K562 (cell line): ENCODE results near the gene ARMC12. TPM values are rescaled to one million over a fixed set of nuclear protein-coding genes. Genes with fewer than 3 reads are reported as not detected.

Experiments
- ATAC-seq: fragments of 200-7000 bp; cut with Tn5 transposase; 3 replicates; pipeline ENCODE4 v1.9.1; 2020; ENCODE audit warnings: moderate library complexity
- BruUV-seq: library from RNA; stranded (reverse); fragments of 400-500 nt; replicated peaks from 2 replicates; lab custom pipeline; 2021; lab: Mats Ljungman, UMichigan
- CTCF ChIA-PET: fragments of 300-600 bp; formaldehyde crosslinking; extraction: SDS; loops from one replicate; lab custom pipeline; 2021; ENCODE audit warnings: low intra/inter-chr PET ratio; lab: Yijun Ruan, JAX
- POLR2A ChIA-PET: fragments of 300-600, 350-650 bp; sonication (Branson Sonifier 250); formaldehyde crosslinking; extraction: SDS; loops from one replicate; lab custom pipeline; 2021; ENCODE audit warnings: antibody characterized with exemption, inconsistent platforms; lab: Yijun Ruan, JAX
- DNase-seq, 4 experiments: peaks; one replicate each; pipeline versions ENCODE4 v3.0.0 to v3.0.0-alpha.2; 2011 to 2018; ENCODE audit warnings: low spot score in 3 of 4, mixed read lengths in 3 of 4; ENCODE audit errors: extremely low read depth in 1 of 4
- FAIRE-seq: peaks from 2 replicates; lab custom pipeline; 2011; peaks lifted over from hg19 to GRCh38; lab: Jason Lieb, UNC
- H2AFZ ChIP-seq: 2 replicates; pipeline ENCODE4 v1.6.0; 2011; ENCODE audit warnings: low read depth, low read length, control low read depth, inconsistent platforms
- H3K27ac ChIP-seq: fragments of 200-600 bp; 3 replicates; pipeline ENCODE4 v1.8.0; 2011; ENCODE audit warnings: low read depth, mild to moderate bottlenecking, control low read depth, inconsistent platforms, low read length, moderate library complexity, mixed read lengths; ENCODE audit errors: extremely low read depth
- H3K27me3 ChIP-seq, 2 experiments: fragments of 300-600 bp in 1 of 2; 2 replicates in 1 of 2; 3 replicates in 1 of 2; pipeline versions ENCODE4 v1.6.0 to v1.8.0; 2011; ENCODE audit warnings: inconsistent platforms in 2 of 2, low read length in 2 of 2, mild to moderate bottlenecking in 1 of 2, mixed read lengths in 1 of 2, moderate library complexity in 1 of 2; ENCODE audit not compliant: control insufficient read depth in 2 of 2, insufficient read depth in 2 of 2
- H3K36me3 ChIP-seq: fragments of 300-600 bp; 3 replicates; pipeline ENCODE4 v1.8.0; 2011; ENCODE audit warnings: mild to moderate bottlenecking, low read length, inconsistent platforms; ENCODE audit not compliant: control insufficient read depth, insufficient read depth
- H3K4me1 ChIP-seq, 2 experiments: fragments of 200-600 bp in 1 of 2; replicated peaks in 1 of 2; 2 replicates in 1 of 2; 3 replicates in 1 of 2; pipeline versions ENCODE4 v1.5.1 to v1.8.0; 2011; ENCODE audit warnings: inconsistent platforms in 2 of 2, low read length in 2 of 2, mild to moderate bottlenecking in 1 of 2, mixed read lengths in 1 of 2, moderate library complexity in 1 of 2; ENCODE audit not compliant: control insufficient read depth in 2 of 2, insufficient read depth in 2 of 2
- H3K4me2 ChIP-seq: 2 replicates; pipeline ENCODE4 v1.6.1; 2011; ENCODE audit warnings: low read length, control low read depth, inconsistent platforms, mixed read lengths; ENCODE audit not compliant: insufficient read depth
- H3K4me3 ChIP-seq: fragments of 200-600 bp; sonication (generic), shearing (Covaris generic); 2 replicates; pipeline ENCODE4 v1.5.1; 2016; ENCODE audit warnings: control low read depth, inconsistent platforms
- H3K79me2 ChIP-seq: fragments of 200-600 bp; 3 replicates; pipeline ENCODE4 v1.8.0; 2011; ENCODE audit warnings: low read length, inconsistent platforms; ENCODE audit not compliant: control insufficient read depth, insufficient read depth
- H3K9ac ChIP-seq, 2 experiments: 2 replicates each; pipeline versions ENCODE4 v1.6.0 to v1.6.1; 2011; ENCODE audit warnings: low read depth in 2 of 2, low read length in 2 of 2, control low read depth in 1 of 2, inconsistent platforms in 1 of 2, mild to moderate bottlenecking in 1 of 2, mixed read lengths in 1 of 2; ENCODE audit not compliant: insufficient read depth in 1 of 2
- H3K9me1 ChIP-seq: one replicate; pipeline ENCODE4 v1.6.0; 2011; ENCODE audit warnings: inconsistent platforms, mild to moderate bottlenecking, low read length, moderate library complexity; ENCODE audit not compliant: control insufficient read depth, insufficient read depth
- H3K9me3 ChIP-seq: replicated peaks from 2 replicates; pipeline ENCODE4 v1.5.1; 2011; ENCODE audit warnings: low read depth, low read length, inconsistent platforms; ENCODE audit not compliant: control insufficient read depth, insufficient read depth
- H4K20me1 ChIP-seq: replicated peaks from 2 replicates; pipeline ENCODE4 v1.6.1; 2011; ENCODE audit warnings: low read length, inconsistent platforms, mixed read lengths; ENCODE audit not compliant: control insufficient read depth, insufficient read depth
- CREM ChIP-seq: IDR thresholded peaks from 2 replicates; pipeline ENCODE4 v1.6.1; 2014; ENCODE audit warnings: antibody characterized with exemption, low read depth
- CXXC5 ChIP-seq: fragments of 250-450 bp; sonication (Bioruptor Pico); IDR thresholded peaks from 2 replicates; pipeline ENCODE4 v1.8.0; 2022; ENCODE audit warnings: inconsistent platforms, mild to moderate bottlenecking, moderate library complexity
- DMBX1 ChIP-seq: fragments of 250-450 bp; sonication (Bioruptor Pico); IDR thresholded peaks from 2 replicates; pipeline ENCODE4 v1.8.0; 2022; ENCODE audit warnings: inconsistent platforms, mild to moderate bottlenecking, moderate library complexity, borderline replicate concordance
- EGR1 ChIP-seq: fragments of 450-650 bp; conservative IDR thresholded peaks from 2 replicates; pipeline ENCODE4 v1.6.1; 2017; ENCODE audit warnings: mild to moderate bottlenecking
- EP400 ChIP-seq: fragments of 450-650 bp; IDR thresholded peaks from 2 replicates; pipeline ENCODE4 v1.6.1; 2017; ENCODE audit warnings: antibody characterized with exemption, mild to moderate bottlenecking, moderate library complexity
- HDAC6 ChIP-seq: IDR thresholded peaks from 2 replicates; pipeline ENCODE4 v1.6.1; 2012; ENCODE audit warnings: low read depth, mild to moderate bottlenecking, control low read depth, inconsistent platforms, low read length, moderate library complexity
- SFPQ ChIP-seq: fragments of 200-400 bp; formaldehyde crosslinking; IDR thresholded peaks from 2 replicates; pipeline ENCODE4 v1.6.1; 2017; ENCODE audit warnings: mild to moderate bottlenecking, low read depth, low read length, moderate library complexity
- SP1 ChIP-seq: sonication (generic); formaldehyde crosslinking; IDR thresholded peaks from 2 replicates; pipeline ENCODE4 v1.8.1; 2022; ENCODE audit warnings: mild to moderate bottlenecking, missing genetic modification reagents
- SRF ChIP-seq, 2 experiments: fragments of 250-450, 450-650 bp in 1 of 2; sonication (Bioruptor Pico) in 1 of 2; sonication (generic) in 1 of 2; formaldehyde crosslinking; IDR thresholded peaks; 2 replicates each; pipeline versions ENCODE4 v1.5.0 to v1.5.1; 2020 to 2022; ENCODE audit warnings: mild to moderate bottlenecking in 1 of 2, missing genetic modification reagents in 1 of 2
- TSHZ1 ChIP-seq: fragments of 250-450 bp; sonication (Bioruptor Pico); IDR thresholded peaks from 2 replicates; pipeline ENCODE4 v1.4.0; 2020; ENCODE audit warnings: mild to moderate bottlenecking, moderate library complexity
- ZNF436 ChIP-seq: fragments of 250-450, 450-650 bp; sonication (Bioruptor Pico); formaldehyde crosslinking; IDR thresholded peaks from 2 replicates; pipeline ENCODE4 v1.7.0; 2020; ENCODE audit warnings: mild to moderate bottlenecking
- WGBS: fragments of 100-300 bp; shearing (Covaris generic); methylation state at CpG from one replicate; pipeline ENCODE4 v1.1.6; 2016; ENCODE audit warnings: low coverage, mixed read lengths; ENCODE audit not compliant: insufficient coverage; ENCODE audit errors: missing lambda C conversion rate; 5-methylcytosine and 5-hydroxymethylcytosine counted together
- in situ Hi-C: fragments of 300-500 bp; cut with MboI; formaldehyde crosslinking; loops from 4 replicates; pipeline ENCODE4 v1.15.0; 2018; ENCODE audit warnings: inconsistent platforms, mixed read lengths
- intact Hi-C: fragments of 100-400 bp; cut with micrococcal nuclease; formaldehyde crosslinking; loops from 2 replicates; pipeline ENCODE4 v1.14.2; 2022
- polyA plus RNA-seq, 8 experiments: library from polyadenylated mRNA; depleted of rRNA in 4 of 8; stranded (reverse) in 5 of 8; unstranded in 3 of 8; fragments of >200 nt; fragmentation: Nextera tagmentation in 2 of 8; fragmentation: Illumina TruSeq in 1 of 8; extraction: Ambion mirVana in 2 of 8; extraction: Trizol in 1 of 8; gene quantifications; 2 replicates each; pipeline versions ENCODE4 v1.2.1 to v1.2.3, GENCODE V29; 2011 to 2014; ENCODE audit warnings: inconsistent platforms in 1 of 8, missing spikeins in 1 of 8
- total RNA-seq, 7 experiments: library from RNA; depleted of rRNA in 6 of 7; stranded (reverse); fragments of >200 nt in 6 of 7; fragmentation: Illumina TruSeq in 2 of 7; extraction: Trizol in 2 of 7; gene quantifications; 2 replicates each; pipeline versions ENCODE4 v1.2.1 to v1.2.3, GENCODE V29; 2011 to 2021; ENCODE audit warnings: low replicate concordance in 1 of 7

ARMC12 gene
- total and polyA plus RNA-seq, 9 of the 15 experiments (the other 6 are each of a cell fraction or from before 2014, with no cell fraction given) = 0.09 to 0.58 (median 0.31) TPM; not detected in 3

- TF ChIP-seq SFPQ (no peak), EP400 (peak; percentile 62), CREM (peak; percentile 57; the same call in 1 of the 2 replicates)
These were observed 780 bp downstream of the ARMC12 start (continued) for GRCh38 chr6:35737413-35738211.

GRCh38 chr6:35739645-35740524 is 3.1 kb downstream of the ARMC12 start:
- Histone ChIP-seq H4K20me1 (no peaks in the 10 kb centered on the region), H3K9ac (no peak overlapping the region), H3K4me1 (peaks cover 6 to 8% of the 10 kb centered on the region in 2 experiments; a peak in 3 of 5 replicates), H3K79me2 (no peaks in the 10 kb centered on the region), H3K9me3 (no peaks in the 10 kb centered on the region), H3K27ac (no peak overlapping the region), H3K4me2 (no peak overlapping the region), H3K36me3 (no peaks in the 10 kb centered on the region), H2AFZ (peak overlapping the region; percentile 64), H3K4me3 (no peak overlapping the region), H3K27me3 (peaks cover 0 to 8% of the 10 kb centered on the region in 2 experiments; a peak in 1 of 5 replicates), H3K9me1 (no peaks in the 10 kb centered on the region)
- WGBS = 25% methylated on average over 5 of the region's 5 CpGs
- ATAC-seq = peak; percentile 16; the same call in 1 of the 3 replicates
- POLR2A ChIA-PET = interaction anchor here (0.5 to 0.7 kb wide), 2 partner anchors 17 to 1000 kb away, joined by 3 to 4 read pairs; no protein-coding TSS in a partner anchor
- no TSS peak for BruUV-seq
- no peak for FAIRE-seq
- DNase-seq = peak in 2 of 4 experiments; percentile 52 to 61
- in situ Hi-C loops = loop anchor here (5.0 kb wide), 3 partner anchors 158 to 443 kb away; partner anchors contain the start of gene DEF6
- CTCF ChIA-PET = interaction anchor here (0.6 to 8.4 kb wide), 3 partner anchors 155 to 217 kb away, joined by 3 to 195 read pairs (median 3); no protein-coding TSS in a partner anchor
- intact Hi-C loops = loop anchor here (10.0 kb wide), 1 partner anchor 355 kb away; no protein-coding TSS in a partner anchor
- TF ChIP-seq CXXC5 (CRISPR knock-in tag) (no peak), DMBX1 (CRISPR knock-in tag) (no peak), TSHZ1 (CRISPR knock-in tag) (no peak), EGR1 (no peak), HDAC6 (no peak), ZNF436 (CRISPR knock-in tag) (no peak), SP1 (CRISPR knock-in tag) (no peak), SRF (CRISPR knock-in tag; IDR thresholded peaks at IDR 0.05) (no peak), CREM (0 out of 2 replicates have a peak, but pooled peaks have one; percentile 4)
